ENCODE results near the gene CA6. TPM values are rescaled to one million over a fixed set of nuclear protein-coding genes. Genes with fewer than 3 reads are reported as not detected.

The CA6 gene
- total and polyA plus RNA-seq, 12 donors, result 0.17 TPM; not detected in 11

DNA sequence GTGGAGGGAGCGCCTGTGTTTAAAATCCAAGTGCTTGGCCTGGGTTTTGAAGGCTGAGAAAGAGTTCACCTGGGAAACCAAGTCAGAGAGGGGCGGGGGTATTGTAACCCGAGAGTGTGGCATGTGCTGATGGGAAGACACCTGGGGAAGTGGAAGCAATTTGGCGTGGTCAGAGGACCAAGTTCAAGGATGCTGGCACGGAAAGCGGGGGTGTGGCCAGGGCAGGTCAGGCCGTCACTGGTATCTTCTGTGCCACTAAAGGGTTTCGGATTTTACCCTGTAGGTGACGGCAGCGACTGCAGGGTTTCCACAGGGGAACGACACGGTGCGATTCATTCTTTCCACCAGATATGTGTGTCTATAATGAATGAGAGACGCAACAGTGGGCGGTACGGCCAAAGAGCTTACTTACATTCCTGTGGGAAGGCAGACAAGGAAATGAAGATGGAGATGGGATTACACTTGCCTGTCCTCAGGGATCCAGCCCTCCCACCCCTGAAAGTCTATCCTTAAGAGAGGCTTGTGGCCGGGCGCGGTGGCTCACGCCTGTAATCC, 31.3 kb downstream of the CA6 start:
- intact Hi-C loops (cut with DNase I), result no loop called here
- H3K36me3 ChIP-seq (replicated peaks in 1 of 2), result no peaks in the 10 kb centered on the region

DNA sequence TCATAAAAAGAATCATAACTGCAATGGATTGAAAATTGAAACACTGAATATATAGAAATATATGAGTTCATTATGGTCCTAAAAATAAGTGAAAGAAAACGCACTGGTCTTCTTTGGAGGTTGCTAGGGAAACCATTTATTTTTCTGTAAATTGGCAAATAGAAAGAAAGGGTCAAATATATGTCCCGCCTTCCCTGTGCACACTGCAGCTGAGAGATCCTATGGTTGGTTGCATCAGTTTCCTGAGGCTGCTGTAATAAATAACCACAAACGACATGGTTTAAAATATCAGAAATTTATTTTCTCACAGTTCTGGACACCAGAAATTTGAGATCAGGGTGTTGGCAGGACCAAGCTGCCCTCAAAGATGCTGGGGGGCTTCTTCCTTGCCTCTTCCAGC, 35.0 kb downstream of the CA6 start:
- Histone ChIP-seq H3K9me3 (replicated peaks in 1 of 3) (no peaks in the 10 kb centered on the region), H3K27ac (no peak overlapping the region), H3K27me3 (no peaks in the 10 kb centered on the region), H3K4me1 (replicated peaks in 1 of 2) (no peaks in the 10 kb centered on the region), H3K36me3 (replicated peaks in 1 of 2) (no peaks in the 10 kb centered on the region), H3K4me3 (no peak overlapping the region)
- no peak for TF ChIP-seq POLR2A (IDR thresholded peaks at IDR 0.05)
- TF ChIP-seq, protein P1, sequence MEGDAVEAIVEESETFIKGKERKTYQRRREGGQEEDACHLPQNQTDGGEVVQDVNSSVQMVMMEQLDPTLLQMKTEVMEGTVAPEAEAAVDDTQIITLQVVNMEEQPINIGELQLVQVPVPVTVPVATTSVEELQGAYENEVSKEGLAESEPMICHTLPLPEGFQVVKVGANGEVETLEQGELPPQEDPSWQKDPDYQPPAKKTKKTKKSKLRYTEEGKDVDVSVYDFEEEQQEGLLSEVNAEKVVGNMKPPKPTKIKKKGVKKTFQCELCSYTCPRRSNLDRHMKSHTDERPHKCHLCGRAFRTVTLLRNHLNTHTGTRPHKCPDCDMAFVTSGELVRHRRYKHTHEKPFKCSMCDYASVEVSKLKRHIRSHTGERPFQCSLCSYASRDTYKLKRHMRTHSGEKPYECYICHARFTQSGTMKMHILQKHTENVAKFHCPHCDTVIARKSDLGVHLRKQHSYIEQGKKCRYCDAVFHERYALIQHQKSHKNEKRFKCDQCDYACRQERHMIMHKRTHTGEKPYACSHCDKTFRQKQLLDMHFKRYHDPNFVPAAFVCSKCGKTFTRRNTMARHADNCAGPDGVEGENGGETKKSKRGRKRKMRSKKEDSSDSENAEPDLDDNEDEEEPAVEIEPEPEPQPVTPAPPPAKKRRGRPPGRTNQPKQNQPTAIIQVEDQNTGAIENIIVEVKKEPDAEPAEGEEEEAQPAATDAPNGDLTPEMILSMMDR (IDR thresholded peaks at IDR 0.05), result no peak
- WGBS, 4 donors, result 61 to 76% (median 72%) methylated on average over 3 of the region's 3 CpGs
- intact Hi-C loops (cut with DNase I), result loop anchor here in 1 of 2 donors (5.0 kb wide), 1 partner anchor 58 kb away; no protein-coding TSS in a partner anchor
- DNase-seq, result no peak

More for the DNA sequence above, 31.3 kb downstream of the CA6 start:
- H3K27ac ChIP-seq, result no peak overlapping the region
- DNase-seq, result no peak
- no peak overlapping the region for H3K4me3 ChIP-seq
- no peaks in the 10 kb centered on the region for H3K4me1 ChIP-seq (replicated peaks in 1 of 2)
- TF ChIP-seq, protein P1 (IDR thresholded peaks at IDR 0.05), result no peak
- no peak for TF ChIP-seq POLR2A (IDR thresholded peaks at IDR 0.05)
- H3K9me3 ChIP-seq (replicated peaks in 1 of 3), result no peaks in the 10 kb centered on the region
- no peaks in the 10 kb centered on the region for H3K27me3 ChIP-seq
- 83 to 87% (median 86%) methylated on average over 18 to 20 of the region's 20 CpGs for WGBS, 4 donors

DNA sequence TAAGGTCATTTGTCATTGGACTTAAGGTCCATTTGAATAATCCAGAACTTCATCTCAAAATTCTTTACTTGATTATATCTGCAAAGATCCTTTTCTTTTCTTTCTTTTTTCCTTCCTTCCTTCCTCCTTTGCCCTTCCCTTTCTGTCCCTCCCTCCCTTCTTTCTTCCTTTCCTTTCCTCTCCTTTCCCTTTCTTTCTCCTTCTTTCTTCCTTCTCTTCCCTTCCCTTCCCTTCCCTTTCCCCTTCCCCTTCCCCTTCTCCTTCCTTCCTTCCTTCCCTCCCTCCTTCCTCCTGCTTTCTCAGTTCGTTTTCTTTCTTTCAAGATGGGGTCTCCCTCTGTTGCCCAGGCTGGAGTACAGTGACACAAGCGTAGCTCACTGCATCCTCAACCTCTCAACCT, 35.5 kb downstream of the CA6 start:
- intact Hi-C loops (cut with DNase I), result loop anchor here in 1 of 2 donors (5.0 kb wide), 1 partner anchor 59 kb away; no protein-coding TSS in a partner anchor
- H3K36me3 ChIP-seq (replicated peaks in 1 of 2), result no peaks in the 10 kb centered on the region
- no peak for DNase-seq
- H3K9me3 ChIP-seq (replicated peaks in 1 of 3), result no peaks in the 10 kb centered on the region
- TF ChIP-seq, protein P1 (IDR thresholded peaks at IDR 0.05), result no peak
- no peak for TF ChIP-seq POLR2A (IDR thresholded peaks at IDR 0.05)
- 70 to 89% (median 76%) methylated on average over 2 of the region's 2 CpGs for WGBS, 4 donors
- no peaks in the 10 kb centered on the region for H3K4me1 ChIP-seq (replicated peaks in 1 of 2)
- H3K27ac ChIP-seq, result no peak overlapping the region
- H3K27me3 ChIP-seq, result no peaks in the 10 kb centered on the region
- no peak overlapping the region for H3K4me3 ChIP-seq

DNA sequence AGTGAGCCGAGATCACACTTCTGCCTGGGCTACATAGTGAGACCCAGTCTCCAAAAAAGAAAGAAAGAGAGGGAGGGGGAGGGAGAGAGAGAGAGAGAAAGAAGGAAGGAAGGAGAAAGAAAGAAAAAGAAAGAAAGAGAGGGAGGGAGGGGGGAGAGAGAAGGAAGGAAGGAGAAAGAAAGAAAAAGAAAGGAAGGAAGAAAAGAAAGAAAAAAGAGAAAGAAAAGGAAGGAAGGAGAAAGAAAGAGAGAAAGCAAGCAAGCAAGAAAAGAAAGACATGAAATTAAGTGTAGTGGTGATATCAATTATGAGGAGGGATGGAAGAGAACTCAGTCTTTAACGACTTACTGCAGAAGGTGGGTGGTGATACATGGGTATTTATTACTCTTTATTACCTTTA, 38.5 kb downstream of the CA6 start:
- Histone ChIP-seq H3K9me3 (replicated peaks in 1 of 3) (no peaks in the 10 kb centered on the region), H3K4me3 (no peak overlapping the region), H3K27ac (no peak overlapping the region), H3K36me3 (replicated peaks in 1 of 2) (no peaks in the 10 kb centered on the region), H3K4me1 (replicated peaks in 1 of 2) (peaks cover 0 to 7% of the 10 kb centered on the region in 2 donors), H3K27me3 (no peaks in the 10 kb centered on the region)
- TF ChIP-seq POLR2A (IDR thresholded peaks at IDR 0.05), result no peak
- TF ChIP-seq, protein P1 (IDR thresholded peaks at IDR 0.05), result no peak
- no peak for DNase-seq
- intact Hi-C loops (cut with DNase I), result loop anchor here in 1 of 2 donors (5.0 kb wide), 1 partner anchor 62 kb away; no protein-coding TSS in a partner anchor
- 77 to 88% (median 81%) methylated on average over 2 of the region's 2 CpGs for WGBS, 4 donors
